PC-9 (cell line): ENCODE measurements around the gene TRABD2A. TPM values are rescaled to one million over a fixed set of nuclear protein-coding genes. Genes with fewer than 3 reads are reported as not detected.

Source experiments
- BruUV-seq: library from RNA; stranded (reverse); fragments of 400-500 nt; replicated peaks from 2 replicates; lab custom pipeline; 2021; lab: Mats Ljungman, UMichigan
- CTCF ChIA-PET: fragments of 300-600 bp; sonication (Branson Sonifier 250); formaldehyde crosslinking; loops from one replicate; lab custom pipeline; 2022; ENCODE audit warnings: antibody characterized with exemption; lab: Charles Lee
- POLR2A ChIA-PET: fragments of 300-600 bp; sonication (Branson Sonifier 250); formaldehyde crosslinking; loops from one replicate; lab custom pipeline; 2022; ENCODE audit warnings: antibody characterized with exemption; ENCODE audit not compliant: unreplicated experiment; lab: Charles Lee
- DNase-seq, 2 experiments: peaks; one replicate each; pipeline versions ENCODE4 v3.0.0 to v3.0.0-alpha.2; 2015 to 2022; ENCODE audit warnings: mixed read lengths in 1 of 2
- H2AFZ ChIP-seq: fragments of 200-600 bp; sonication (generic); 2 replicates; pipeline ENCODE4 v1.8.1; 2017; ENCODE audit warnings: antibody characterized with exemption
- H3F3A ChIP-seq: fragments of 200-600 bp; sonication (generic); 2 replicates; pipeline ENCODE4 v1.8.1; 2017; ENCODE audit warnings: antibody characterized with exemption, mild to moderate bottlenecking, low read depth; ENCODE audit not compliant: insufficient read depth
- H3K27ac ChIP-seq: fragments of 200-600 bp; sonication (generic); 2 replicates; pipeline ENCODE4 v1.6.1; 2016; ENCODE audit warnings: mixed run types
- H3K27me3 ChIP-seq: fragments of 200-600 bp; sonication (generic); 2 replicates; pipeline ENCODE4 v1.6.1; 2016; ENCODE audit warnings: low read depth, mixed run types; ENCODE audit not compliant: insufficient read depth
- H3K36me3 ChIP-seq: fragments of 200-600 bp; sonication (generic); 2 replicates; pipeline ENCODE4 v1.6.1; 2016; ENCODE audit warnings: low read depth, mixed run types
- H3K4me1 ChIP-seq: fragments of 200-600 bp; sonication (generic); replicated peaks from 2 replicates; pipeline ENCODE4 v1.6.1; 2016; ENCODE audit warnings: mixed run types; ENCODE audit not compliant: insufficient read depth
- H3K4me2 ChIP-seq: fragments of 200-600 bp; sonication (generic); 2 replicates; pipeline ENCODE4 v1.6.1; 2017; ENCODE audit warnings: mixed run types
- H3K4me3 ChIP-seq: fragments of 200-600 bp; sonication (generic); 2 replicates; pipeline ENCODE4 v1.6.1; 2016; ENCODE audit warnings: mixed run types
- H3K79me2 ChIP-seq: fragments of 200-600 bp; sonication (generic); 2 replicates; pipeline ENCODE4 v1.6.1; 2017; ENCODE audit warnings: low read depth, mixed run types
- H3K9me2 ChIP-seq: fragments of 200-600 bp; sonication (generic); 2 replicates; pipeline ENCODE4 v1.8.1; 2017; ENCODE audit warnings: mild to moderate bottlenecking; ENCODE audit not compliant: insufficient read depth
- H3K9me3 ChIP-seq: fragments of 200-600 bp; sonication (generic); 2 replicates; pipeline ENCODE4 v1.8.1; 2016; ENCODE audit warnings: low read depth; ENCODE audit not compliant: insufficient read depth
- H4K20me1 ChIP-seq: fragments of 200-600 bp; sonication (generic); 2 replicates; pipeline ENCODE4 v1.8.1; 2017; ENCODE audit not compliant: insufficient read depth
- EZH2 ChIP-seq: fragments of 200-600 bp; sonication (generic); IDR thresholded peaks from 2 replicates; pipeline ENCODE4 v1.8.0; 2017; ENCODE audit warnings: antibody characterized with exemption, low read depth
- intact Hi-C: fragments of 100-400 bp; cut with micrococcal nuclease; formaldehyde crosslinking; loops from one replicate; pipeline ENCODE4 v1.10.0; 2022; ENCODE audit not compliant: unreplicated experiment
- total RNA-seq: library from RNA; stranded (reverse); gene quantifications from 2 replicates; pipeline ENCODE4 v1.2.3, GENCODE V29; 2021
- TF ChIP-seq, protein P1 (sequence below): fragments of 200-600 bp; sonication (generic); conservative IDR thresholded peaks from 2 replicates; pipeline ENCODE4 v1.6.1; 2017; ENCODE audit warnings: mixed run types, antibody characterized with exemption, mild to moderate bottlenecking, moderate library complexity

The TRABD2A gene
- total RNA-seq, 1 experiment from 2014 or later = 2.2 TPM

DNA sequence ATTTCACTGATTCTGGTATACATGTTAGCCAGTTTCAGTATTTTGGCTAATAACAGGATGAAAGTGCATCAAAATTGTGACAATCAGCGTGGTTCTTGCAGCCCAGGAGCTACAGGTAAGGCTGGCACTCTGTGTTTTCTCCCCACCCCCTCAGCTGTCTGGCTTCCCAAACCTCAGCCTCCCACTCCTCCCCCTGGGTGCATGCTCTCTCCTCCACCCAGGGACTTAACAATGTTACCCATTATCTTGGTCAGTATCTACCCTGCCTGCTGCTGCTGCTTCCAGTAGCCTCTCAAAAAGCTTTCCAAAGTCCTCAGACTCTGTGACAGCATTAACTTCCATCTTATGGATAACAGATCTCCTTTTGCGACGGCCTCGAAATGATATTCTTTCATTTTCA is 41.0 kb downstream of the TRABD2A start:
- no peaks in the 10 kb centered on the region for H4K20me1 ChIP-seq
- ChIA-PET POLR2A (no interaction called here), CTCF (no interaction called here)
- no peaks in the 10 kb centered on the region for H3K27me3 ChIP-seq
- no peak overlapping the region for H2AFZ ChIP-seq
- H3K36me3 ChIP-seq = no peaks in the 10 kb centered on the region
- H3K4me2 ChIP-seq = no peak overlapping the region
- no peaks in the 10 kb centered on the region for H3K9me3 ChIP-seq
- no peaks in the 10 kb centered on the region for H3K9me2 ChIP-seq
- no peak overlapping the region for H3K4me3 ChIP-seq
- intact Hi-C loops = no loop called here
- no peak overlapping the region for H3K27ac ChIP-seq
- TF ChIP-seq, protein P1, sequence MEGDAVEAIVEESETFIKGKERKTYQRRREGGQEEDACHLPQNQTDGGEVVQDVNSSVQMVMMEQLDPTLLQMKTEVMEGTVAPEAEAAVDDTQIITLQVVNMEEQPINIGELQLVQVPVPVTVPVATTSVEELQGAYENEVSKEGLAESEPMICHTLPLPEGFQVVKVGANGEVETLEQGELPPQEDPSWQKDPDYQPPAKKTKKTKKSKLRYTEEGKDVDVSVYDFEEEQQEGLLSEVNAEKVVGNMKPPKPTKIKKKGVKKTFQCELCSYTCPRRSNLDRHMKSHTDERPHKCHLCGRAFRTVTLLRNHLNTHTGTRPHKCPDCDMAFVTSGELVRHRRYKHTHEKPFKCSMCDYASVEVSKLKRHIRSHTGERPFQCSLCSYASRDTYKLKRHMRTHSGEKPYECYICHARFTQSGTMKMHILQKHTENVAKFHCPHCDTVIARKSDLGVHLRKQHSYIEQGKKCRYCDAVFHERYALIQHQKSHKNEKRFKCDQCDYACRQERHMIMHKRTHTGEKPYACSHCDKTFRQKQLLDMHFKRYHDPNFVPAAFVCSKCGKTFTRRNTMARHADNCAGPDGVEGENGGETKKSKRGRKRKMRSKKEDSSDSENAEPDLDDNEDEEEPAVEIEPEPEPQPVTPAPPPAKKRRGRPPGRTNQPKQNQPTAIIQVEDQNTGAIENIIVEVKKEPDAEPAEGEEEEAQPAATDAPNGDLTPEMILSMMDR = no peak
- no peaks in the 10 kb centered on the region for H3K79me2 ChIP-seq
- H3F3A ChIP-seq = no peaks in the 10 kb centered on the region
- BruUV-seq = no TSS peak
- no peak for DNase-seq
- no peaks in the 10 kb centered on the region for H3K4me1 ChIP-seq

DNA sequence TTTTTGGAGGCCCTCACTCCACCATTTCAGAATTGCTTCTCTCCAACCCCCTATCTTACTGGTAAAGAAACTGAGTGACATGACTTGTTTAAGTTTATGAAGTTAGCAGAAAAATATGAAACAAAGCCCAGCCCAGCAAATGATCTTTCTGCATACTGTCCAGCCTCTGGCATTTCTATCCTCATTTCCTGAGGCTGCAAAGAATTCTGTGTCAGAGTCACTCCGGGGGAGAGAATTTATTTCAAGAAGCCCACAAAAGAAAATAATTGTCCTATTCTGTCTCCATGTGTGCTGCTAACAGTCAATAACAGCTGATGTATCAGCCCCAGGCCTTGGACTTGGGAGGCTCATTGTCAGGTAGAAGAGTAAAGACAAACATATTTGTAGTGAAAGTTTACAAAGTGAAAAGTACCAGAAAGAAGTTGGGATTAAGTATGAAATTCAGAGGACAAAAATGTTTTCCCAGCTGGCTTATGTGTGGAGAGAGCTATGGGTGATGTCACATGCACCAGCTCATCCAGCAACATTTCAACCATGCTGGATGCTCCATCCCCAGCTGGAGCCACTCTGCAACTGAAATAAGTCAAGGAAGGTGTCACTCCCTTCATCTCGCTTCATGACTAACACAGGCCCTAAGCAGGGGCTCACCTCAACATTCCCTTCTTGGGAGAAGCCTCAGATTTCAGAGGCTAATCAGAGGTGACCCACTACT is 42.3 kb downstream of the TRABD2A start:
- CTCF ChIA-PET = no interaction called here
- Histone ChIP-seq H3F3A (no peaks in the 10 kb centered on the region), H3K27ac (no peak overlapping the region), H3K4me3 (no peak overlapping the region), H3K9me2 (no peaks in the 10 kb centered on the region), H4K20me1 (no peaks in the 10 kb centered on the region), H3K9me3 (no peaks in the 10 kb centered on the region), H3K4me1 (no peaks in the 10 kb centered on the region), H3K36me3 (no peaks in the 10 kb centered on the region), H3K4me2 (no peak overlapping the region), H2AFZ (no peak overlapping the region), H3K79me2 (no peaks in the 10 kb centered on the region), H3K27me3 (peaks cover 6% of the 10 kb centered on the region; the same call in 1 of the 2 replicates)
- POLR2A ChIA-PET = no interaction called here
- no TSS peak for BruUV-seq
- intact Hi-C loops = no loop called here
- no peak for TF ChIP-seq EZH2
- TF ChIP-seq, protein P1 = no peak
- no peak for DNase-seq

DNA sequence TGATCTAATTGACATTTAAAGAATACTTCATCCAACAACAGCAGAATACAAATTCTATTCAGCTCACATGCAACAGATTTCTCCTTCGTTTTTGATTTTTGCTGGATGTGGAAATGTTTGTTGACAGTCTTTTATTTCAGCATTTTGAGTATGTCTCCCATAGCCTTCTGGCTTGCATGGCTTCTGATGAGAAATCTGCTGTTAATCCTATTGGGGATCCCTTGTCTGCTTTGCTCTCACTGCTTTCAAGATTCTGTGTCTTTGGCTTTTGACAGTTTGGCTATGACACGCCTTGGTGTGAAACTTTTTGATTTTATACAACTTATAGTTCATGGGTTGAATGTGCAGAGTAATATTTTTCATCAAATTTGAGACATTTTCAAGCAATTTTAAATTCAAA is 44.7 kb downstream of the TRABD2A start:
- no peak overlapping the region for H3K4me2 ChIP-seq
- no peak for DNase-seq
- BruUV-seq = no TSS peak
- no peaks in the 10 kb centered on the region for H3K9me2 ChIP-seq
- H4K20me1 ChIP-seq = no peaks in the 10 kb centered on the region
- H3K27me3 ChIP-seq = peaks cover 14% of the 10 kb centered on the region; the same call in 1 of the 2 replicates
- TF ChIP-seq, protein P1 = no peak
- TF ChIP-seq EZH2 = no peak
- no peaks in the 10 kb centered on the region for H3K79me2 ChIP-seq
- H3K4me3 ChIP-seq = no peak overlapping the region
- CTCF ChIA-PET = no interaction called here
- H3K36me3 ChIP-seq = no peaks in the 10 kb centered on the region
- POLR2A ChIA-PET = no interaction called here
- no peaks in the 10 kb centered on the region for H3F3A ChIP-seq
- intact Hi-C loops = no loop called here
- no peaks in the 10 kb centered on the region for H3K4me1 ChIP-seq
- no peak overlapping the region for H3K27ac ChIP-seq
- no peak overlapping the region for H2AFZ ChIP-seq
- H3K9me3 ChIP-seq = no peaks in the 10 kb centered on the region
